Activated CD8-positive, alpha-beta memory T cell treated with anti-CD3 and anti-CD28 coated beads for 1 hour (primary cell): ENCODE data around the gene NECAB3.
"Not testable (repeated sequence)": the region's sequence is repeated elsewhere in the genome, so short reads cannot be mapped to it uniquely, and the experiment has no call there.

Experiments used
- DNase-seq, 2 donors: peaks; one replicate each; pipeline ENCODE4 v3.0.0-alpha.2; 2020; ENCODE audit warnings: low read depth in 1 of 2; ENCODE audit errors: extremely low read depth in 1 of 2

NECAB3 gene

GRCh38 chr20:33698966-33699365, 24.7 kb upstream of the NECAB3 start:
- DNase-seq = not testable (repeated sequence)

- no peak for DNase-seq
These were observed 22.9 kb upstream of the NECAB3 start for GRCh38 chr20:33697129-33697528.

- DNase-seq = no peak
These were observed 22.2 kb upstream of the NECAB3 start for GRCh38 chr20:33696448-33696847.

GRCh38 chr20:33694639-33695012, 20.4 kb upstream of the NECAB3 start:
- DNase-seq = no peak

GRCh38 chr20:33693741-33694638, 19.8 kb upstream of the NECAB3 start:
- no peak for DNase-seq

- DNase-seq = no peak
These were observed 19.1 kb upstream of the NECAB3 start for GRCh38 chr20:33693289-33693688.

GRCh38 chr20:33689973-33690372, 15.7 kb upstream of the NECAB3 start:
- DNase-seq = peak; percentile 25 to 46

GRCh38 chr20:33689493-33689892, 15.3 kb upstream of the NECAB3 start:
- no peak for DNase-seq

- no peak for DNase-seq
These were observed 14.8 kb upstream of the NECAB3 start for GRCh38 chr20:33688938-33689424.

- no peak for DNase-seq
These were observed 14.0 kb upstream of the NECAB3 start for GRCh38 chr20:33687993-33688937.

GRCh38 chr20:33687370-33687915, 13.2 kb upstream of the NECAB3 start:
- no peak for DNase-seq

- no peak for DNase-seq
These were observed 12.7 kb upstream of the NECAB3 start for GRCh38 chr20:33686984-33687366.

- DNase-seq = peak; percentile 73 to 93
These were observed 12.1 kb upstream of the NECAB3 start, which contains the start of gene E2F1 for GRCh38 chr20:33686100-33686983. TSS of gene E2F1 (minus strand) at chr20:33686385. CDS start at chr20:33686264, 121 bp downstream.

GRCh38 chr20:33685328-33686099, 11.3 kb upstream of the NECAB3 start:
- no peak for DNase-seq

GRCh38 chr20:33684533-33685327, 10.5 kb upstream of the NECAB3 start:
- no peak for DNase-seq

GRCh38 chr20:33681728-33682353, 7.6 kb upstream of the NECAB3 start:
- DNase-seq = no peak

GRCh38 chr20:33681288-33681687, 7.1 kb upstream of the NECAB3 start:
- no peak for DNase-seq

GRCh38 chr20:33680686-33681085, 6.5 kb upstream of the NECAB3 start:
- no peak for DNase-seq
